HG03025 (cell line): ENCODE data around the gene HSPA12B.

Experiments
- ATAC-seq: cut with Tn5 transposase; IDR thresholded peaks from one replicate; pipeline ENCODE4 v1.9.1; 2021; ENCODE audit warnings: mild to moderate bottlenecking, moderate library complexity; ENCODE audit not compliant: unreplicated experiment, low FRiP score

HSPA12B gene

DNA sequence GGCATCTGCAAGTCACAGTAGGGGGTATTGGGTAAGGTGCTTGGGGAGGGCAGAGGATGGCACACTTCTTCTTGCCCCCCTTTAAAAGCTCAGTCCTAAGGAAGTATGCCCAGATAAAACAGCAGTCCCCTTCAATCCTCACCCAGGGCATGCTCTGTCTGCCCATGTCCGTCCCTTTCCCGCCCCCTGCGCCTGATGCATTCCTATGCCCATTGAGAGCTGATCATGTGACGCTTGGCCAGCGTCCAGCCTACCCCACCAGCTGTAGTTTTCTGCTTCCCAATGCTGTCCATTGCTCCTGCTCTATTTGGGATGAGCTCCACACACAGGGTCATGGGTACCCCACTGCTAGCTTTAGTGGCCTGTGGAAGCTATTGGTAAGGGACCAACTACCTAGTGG lies 28.4 kb upstream of the HSPA12B start:
- no peak for ATAC-seq

DNA sequence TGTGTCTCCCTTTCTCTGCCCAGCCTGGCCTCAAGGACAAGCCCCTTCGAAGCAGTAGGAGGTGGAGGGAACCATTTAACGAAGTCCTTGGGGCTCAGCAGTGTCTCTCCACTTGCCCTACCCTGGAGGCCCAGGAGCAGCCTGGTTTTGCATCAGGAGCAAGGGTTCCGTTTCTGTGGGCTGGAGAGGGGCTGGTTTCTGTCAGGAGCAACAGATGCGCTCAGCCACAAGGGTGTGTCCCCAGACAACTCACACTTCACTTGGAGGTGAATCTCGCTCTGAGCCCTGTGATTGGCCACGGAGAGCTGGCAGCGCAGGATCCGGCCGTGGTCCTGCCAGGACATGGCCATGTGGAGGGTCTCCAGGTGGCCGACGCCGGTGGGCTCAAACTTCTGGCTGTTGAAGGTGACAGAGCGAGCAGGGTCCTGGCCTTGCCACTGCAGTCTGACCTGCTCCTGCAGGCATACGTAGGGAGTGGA lies 27.0 kb upstream of the HSPA12B start:
- no peak for ATAC-seq

DNA sequence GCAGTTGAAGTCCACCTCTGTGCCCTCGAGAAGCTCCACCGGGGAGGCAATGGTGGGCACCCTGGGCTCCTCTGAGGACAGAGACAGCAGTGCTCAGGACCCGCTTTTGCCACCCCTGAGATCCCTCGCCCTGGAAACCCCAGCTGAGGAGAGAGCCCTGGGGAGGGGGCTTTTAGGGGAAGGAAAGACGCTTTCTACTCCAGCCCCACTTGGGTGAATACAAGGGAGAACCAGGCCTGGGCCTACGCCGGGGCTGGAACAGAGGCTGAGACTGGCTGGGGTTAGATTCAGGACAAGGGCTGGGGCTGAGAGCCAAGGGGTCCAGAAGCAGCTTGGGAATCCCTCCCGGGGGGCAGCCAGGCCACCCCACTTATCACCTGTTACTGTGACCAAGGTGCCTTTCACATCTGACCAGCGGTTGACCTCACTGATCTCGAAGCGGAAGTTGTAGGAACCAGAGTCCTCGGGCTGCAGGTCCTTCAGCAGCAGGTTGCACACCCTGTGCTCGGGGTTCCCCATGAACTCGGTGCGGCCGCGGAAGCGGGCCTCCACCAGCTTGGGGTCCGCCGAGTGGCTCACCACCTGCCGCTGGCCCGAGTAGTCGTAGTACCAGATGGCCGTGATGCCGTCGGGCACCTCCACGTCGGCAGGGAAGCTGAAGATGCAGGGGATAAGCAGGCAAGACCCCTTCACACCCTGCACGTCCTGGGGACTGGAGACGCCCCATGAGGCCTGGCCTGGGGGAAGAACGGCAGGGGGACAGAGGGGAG lies 26.3 kb upstream of the HSPA12B start:
- ATAC-seq: no peak

DNA sequence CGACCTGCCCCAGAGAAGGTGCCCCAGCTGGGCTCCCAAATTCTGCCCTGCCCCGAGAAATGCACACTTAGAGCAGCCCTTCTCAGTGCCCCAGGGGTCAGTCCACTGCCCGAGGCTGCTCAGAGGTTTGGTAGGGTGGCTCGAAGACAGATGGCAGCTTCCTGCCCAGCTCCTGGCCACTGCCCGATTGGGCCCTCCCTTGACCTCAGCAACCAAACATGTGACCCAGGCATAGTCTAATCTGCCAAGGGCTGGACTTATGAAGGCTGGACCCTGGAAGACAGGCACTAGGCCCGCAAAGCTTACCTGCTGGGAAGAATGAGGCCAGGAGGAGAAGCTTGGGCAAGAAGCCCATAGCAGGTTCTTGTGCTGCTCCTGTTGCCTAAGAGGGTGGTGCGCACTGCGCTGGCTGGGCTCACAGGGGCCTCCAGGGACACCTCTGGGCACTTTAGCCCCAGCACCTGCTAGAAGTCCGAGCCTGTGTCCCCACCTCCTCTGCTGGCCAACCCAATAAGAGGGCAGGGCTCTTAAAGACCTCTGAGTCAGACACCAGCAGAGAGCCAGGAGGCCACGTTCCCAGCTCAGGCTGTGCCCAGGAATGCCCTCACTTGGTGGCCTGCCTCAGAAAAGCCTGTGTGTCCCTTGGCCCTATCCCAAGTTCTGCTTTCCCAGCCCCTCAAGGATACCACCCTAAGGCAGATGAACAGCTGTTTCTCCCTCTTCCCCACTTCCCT lies 25.5 kb upstream of the HSPA12B start:
- ATAC-seq: no peak

DNA sequence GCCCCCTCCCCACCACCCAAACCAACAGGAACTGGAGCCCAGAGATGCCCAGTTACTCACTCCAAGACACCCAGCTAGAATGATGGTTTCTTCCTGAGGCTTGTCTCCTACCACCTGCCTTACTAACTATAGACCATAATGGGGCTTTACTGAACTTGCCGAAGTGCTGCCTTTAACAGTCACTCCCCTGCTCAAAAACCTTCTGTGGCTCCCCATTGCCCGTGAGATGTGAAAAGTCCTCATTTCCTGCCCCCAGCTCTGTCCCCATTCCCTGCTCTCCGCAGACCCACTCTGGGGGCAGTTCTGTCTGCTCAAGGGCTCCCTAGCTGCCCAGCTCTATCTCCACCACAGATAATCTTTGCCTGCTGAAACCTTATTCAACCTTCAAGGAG lies 25.0 kb upstream of the HSPA12B start:
- no peak for ATAC-seq

DNA sequence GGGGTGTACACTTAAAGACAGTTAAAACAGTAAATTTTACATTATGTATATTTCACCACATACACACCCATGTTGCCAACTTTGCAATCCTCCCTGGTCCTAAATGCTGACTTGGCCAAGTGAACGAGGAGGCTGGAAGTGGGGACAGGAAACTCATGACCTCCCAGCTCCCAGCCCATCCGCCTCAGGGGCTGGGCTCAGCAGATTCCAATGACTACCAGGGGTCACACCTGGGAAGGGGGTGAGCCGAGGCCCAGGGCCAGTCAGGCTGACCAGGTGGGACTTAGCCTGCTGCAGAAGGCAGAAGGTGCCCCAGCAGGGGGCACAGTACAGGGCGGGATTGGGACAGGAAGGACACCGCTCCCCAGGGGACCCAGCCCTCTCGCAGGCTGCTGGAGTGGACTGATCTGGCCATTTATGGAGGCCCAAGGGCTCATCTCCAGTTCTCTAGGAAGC lies 22.4 kb upstream of the HSPA12B start:
- no peak for ATAC-seq

DNA sequence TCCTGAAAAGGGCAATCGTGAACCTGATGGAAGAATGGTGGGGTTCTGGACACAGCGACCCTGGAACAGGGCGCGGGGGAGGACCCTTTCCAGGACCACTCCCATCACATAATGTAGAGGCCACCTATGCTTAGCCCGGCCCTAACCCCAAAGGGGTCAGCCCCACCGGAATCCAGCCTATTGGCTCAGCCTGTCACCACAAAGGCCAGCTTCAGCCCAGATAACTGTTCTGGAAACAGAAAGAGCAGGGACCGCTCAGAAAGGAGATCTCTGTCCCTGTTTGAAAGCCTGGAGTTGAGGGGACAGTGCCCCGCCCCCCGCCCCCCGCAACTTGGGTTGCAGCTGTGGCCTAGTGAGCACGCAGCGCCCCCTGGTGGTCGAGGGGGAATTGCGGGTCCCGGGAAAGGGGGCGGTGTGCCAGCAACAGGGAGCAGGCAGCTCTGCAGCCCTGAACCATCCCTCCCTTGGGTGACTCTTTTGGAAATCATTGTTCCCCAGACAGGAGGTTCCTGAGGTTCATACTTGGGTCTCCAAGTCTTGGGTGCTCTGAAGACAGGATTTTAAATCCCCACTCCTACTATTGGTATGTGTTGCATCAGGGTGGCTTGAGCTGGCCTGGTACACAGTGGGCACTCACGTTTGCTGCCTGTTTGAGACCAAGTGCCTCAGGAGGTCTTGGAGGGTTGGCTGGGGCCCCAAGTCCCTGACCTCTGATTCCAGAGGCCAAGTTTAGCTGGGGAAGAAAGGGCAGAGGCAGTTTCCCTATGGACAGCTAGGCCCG lies 21.6 kb upstream of the HSPA12B start:
- ATAC-seq: no peak

DNA sequence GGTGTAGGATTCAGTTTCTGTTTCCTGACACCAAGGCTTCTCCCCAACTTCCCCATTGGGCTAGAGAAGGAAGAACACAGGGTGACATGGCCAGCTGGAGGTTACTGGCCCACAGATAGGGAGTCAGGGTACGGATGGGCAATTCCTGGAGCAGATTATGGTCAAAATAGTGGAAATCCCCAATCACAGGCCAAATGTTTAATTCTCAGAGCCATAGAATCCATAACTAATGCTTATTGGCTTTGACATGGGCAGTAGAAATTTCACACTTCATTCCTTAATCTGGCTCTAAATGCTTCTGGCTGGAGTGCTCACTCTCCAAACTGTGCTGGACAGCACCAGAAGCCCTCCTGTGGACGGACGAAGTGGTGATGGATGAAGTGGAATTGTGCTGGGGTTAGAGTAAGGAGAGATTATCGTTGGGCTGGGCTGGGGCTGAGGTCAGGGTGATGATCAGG lies 21.0 kb upstream of the HSPA12B start:
- no peak for ATAC-seq

DNA sequence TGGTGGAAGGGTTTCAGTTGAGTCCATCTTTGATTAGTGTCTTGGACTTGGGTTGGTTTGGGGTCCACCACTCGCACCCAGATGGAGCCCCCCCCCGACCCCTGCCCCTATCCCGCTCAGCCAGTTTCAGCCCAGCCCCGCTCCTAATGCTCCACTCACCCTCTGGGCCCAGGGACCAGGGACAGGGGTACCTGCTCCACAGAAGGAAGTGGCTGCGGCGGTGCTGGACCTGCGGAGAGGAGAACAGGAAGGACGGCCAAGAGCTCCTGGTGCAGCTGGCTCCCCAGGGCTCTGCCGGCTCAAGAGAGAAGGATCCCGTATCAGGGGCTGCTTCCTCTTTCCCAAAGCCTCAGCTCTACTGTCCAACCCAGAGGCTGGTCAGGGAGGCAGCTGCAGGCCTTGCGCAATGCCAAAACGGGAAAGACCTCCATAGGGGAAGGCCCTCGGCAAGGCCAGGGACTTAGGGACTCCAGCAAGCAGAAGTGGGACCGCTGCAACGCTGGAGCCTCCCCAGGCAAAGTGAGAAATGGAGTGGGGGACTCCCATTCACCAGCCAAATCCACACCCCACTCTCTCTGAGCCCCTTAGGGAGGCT lies 20.1 kb upstream of the HSPA12B start, which contains the start of gene SIGLEC1:
SIGLEC1 (minus strand) TSS at position 322 of the 595 bp plus-strand sequence. CDS start 5,472 bp downstream, outside the sequence.
- no peak for ATAC-seq

DNA sequence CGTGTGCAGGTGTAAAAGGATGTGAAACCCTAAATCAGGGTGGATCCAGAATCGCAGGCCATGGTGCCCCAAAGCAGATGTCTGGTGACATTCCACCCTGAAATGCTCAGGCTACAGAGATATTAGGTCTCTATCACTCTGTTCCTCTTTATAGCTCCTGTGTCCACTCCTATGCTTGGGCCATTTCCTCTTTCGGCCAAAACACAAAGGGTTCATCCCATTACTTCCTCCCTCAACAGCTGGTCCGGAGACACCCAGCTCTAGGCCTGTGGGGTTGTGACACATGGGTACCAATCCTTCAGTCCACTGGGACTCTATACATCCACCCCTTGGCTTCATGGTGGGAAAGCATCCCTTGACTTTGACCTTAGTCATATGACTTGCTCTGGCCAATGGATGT lies 18.4 kb upstream of the HSPA12B start:
- no peak for ATAC-seq

DNA sequence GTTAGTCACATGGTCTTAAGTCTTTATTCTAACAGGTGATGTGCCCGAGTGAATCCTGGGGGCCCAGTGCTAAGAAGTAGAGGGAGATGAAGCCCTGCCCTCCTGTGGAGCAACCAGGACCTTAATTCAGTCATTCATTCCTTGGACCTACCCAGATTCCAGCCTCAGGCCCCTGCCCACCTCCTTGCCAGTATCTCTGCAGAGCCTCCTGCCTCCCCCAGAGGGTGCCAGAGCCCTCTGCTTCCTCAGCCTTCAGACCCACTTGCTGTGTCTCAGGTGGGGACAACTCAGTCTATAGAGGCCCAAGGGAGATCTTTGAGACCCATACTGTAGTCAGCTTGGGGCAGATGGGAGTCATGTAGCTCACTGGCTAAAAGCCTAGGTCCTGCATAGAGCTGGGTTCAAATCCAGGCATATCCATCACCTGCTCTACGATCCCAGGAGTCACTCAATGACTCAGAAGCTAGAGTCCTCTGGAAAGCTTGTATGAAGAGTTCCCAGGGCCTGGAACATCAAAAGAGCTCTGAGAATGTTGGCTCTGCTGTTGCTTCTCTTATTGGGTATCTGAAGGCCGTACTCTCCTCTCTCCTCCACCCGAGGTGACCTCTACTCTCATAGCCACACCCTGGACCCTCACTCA lies 16.2 kb upstream of the HSPA12B start:
- ATAC-seq: no peak

DNA sequence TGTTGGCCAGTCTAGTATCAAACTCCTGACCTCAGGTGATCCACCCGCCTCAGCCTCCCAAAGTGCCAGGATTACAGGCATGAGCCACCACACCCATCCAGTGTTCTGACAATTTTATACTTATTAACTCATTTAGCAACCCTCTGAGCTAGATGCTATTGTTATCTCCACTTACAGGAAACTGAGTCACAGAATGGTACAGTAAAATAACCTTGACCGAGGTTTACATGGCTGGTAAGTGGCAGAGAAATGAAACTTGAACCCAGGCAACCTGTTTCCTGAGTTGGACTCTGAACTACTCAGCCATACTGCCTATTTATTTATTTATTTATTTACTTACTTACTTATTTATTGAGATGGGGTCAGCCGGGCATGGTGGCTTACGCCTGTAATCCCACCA lies 13.4 kb upstream of the HSPA12B start:
- no peak for ATAC-seq

DNA sequence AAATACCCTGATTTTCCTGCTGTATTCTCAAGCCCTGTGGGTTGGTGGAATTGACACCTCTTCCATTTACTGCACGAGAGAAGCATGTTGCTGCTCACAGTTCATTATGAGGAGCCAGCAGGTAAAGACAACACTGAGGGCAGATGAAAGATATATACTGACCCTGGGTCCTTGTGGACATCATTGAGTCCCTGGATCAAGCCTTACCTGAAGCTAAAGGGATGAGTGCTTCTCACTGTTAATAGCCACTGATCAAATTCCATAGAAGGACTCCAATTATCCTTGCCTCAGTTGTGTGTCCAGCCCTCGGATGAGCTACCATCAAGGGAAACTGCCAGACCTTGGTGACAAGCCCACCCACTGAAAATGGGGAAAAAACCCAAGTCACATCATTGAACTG lies 12.4 kb upstream of the HSPA12B start:
- ATAC-seq: no peak

DNA sequence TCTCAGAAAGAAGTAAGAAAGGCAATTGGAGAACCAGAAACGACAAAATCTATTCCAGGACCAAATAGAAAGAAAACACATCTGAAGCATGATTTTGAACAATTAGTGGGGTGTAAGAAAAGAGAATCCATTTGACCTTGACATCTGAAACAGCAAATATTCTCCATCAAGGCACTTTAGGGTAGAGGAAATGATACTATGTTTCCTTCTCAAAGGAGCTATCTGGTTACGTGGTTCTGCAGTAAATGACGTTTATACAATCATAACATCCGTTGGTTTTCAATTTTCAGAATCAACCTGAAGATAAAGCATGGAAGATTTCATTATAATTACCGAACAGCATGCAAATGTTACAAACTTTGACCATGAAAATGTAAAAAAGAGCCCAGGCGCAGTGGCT lies 11.9 kb upstream of the HSPA12B start:
- ATAC-seq: no peak

DNA sequence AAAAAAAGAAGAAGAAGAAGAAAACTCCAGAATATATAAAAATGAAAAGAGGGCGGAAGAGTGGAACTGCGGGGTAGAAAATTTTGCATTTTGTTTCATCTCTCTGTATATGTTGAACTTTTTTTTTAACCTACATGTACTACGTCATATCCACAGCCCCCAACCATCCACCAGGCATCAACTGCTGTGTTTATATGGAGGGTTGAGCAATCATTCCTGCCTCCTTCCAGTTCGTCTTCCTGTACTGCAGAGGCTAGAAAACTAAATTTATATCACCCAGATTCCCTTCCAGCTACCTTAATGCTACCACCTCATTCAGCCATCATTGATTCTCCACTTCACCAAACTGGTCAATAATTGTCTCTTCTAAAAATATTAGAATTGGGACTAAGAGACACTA lies 10.6 kb upstream of the HSPA12B start:
- ATAC-seq: no peak

DNA sequence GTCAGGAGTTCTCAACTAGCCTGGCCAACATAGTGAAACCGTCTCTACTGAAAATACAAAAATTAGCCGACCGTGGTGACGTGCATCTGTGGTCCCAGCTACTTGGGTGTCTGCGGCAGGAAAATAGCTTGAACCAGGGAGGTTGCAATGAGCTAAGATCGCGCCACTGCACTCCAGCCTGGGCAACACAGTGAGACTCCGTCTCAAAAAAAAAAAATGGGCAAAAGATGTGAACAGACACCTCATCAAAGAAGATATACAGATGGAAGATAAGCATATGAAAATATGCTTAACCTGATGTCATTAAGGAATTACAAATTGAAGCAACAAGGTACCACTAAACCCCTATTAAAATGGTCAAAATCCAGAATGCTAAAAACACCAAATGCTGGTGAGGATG lies 9.2 kb upstream of the HSPA12B start:
- ATAC-seq: no peak

DNA sequence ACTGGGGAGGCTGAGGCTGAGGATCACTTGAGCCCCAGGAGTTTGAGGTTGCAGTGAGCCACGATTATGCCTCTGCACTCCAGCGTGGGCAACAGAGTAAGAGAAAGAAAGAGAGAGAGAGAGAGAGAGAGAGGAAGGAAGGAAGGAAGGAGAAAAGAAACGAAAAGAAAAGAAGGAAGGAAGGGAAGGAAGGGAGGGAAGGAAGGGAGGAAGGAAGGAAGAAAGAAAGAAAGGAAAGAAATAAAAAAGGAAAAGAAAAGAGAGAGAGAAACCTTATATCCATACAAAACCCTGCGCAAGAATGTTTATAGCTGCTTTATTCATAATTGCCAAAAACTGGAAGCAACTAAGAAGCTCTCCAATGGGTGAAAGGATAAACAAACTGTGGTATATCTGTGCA lies 8.1 kb upstream of the HSPA12B start:
- ATAC-seq: no peak

DNA sequence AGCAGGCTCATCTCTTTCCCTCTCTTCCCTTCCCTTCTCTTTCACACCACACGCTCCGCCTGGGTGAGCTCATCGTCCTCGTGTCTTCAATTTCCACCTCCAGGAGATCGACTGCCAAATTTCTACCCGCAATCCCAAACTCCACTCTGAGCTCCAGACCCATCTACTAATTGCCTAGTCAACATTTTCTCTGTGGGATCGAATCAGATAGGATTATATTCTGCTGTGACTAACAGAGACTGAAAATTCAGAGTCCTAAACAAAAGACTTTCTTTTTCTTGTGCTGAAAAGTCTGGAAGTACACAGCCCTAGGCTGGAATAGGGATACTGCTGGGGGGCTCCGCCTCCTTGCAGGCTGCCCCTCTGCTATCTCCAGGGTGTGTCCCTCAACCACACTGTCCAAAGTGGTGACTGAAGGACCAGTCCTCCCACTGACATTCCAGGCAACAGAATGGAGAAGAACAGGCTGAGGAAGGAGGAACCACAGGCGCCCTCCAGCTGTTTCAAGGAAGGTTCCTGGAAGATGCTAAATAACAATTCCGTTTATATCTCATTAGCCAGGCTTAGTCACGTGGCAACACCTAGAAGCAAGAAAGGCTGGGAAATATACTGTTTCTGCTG lies 5.0 kb upstream of the HSPA12B start:
- no peak for ATAC-seq

DNA sequence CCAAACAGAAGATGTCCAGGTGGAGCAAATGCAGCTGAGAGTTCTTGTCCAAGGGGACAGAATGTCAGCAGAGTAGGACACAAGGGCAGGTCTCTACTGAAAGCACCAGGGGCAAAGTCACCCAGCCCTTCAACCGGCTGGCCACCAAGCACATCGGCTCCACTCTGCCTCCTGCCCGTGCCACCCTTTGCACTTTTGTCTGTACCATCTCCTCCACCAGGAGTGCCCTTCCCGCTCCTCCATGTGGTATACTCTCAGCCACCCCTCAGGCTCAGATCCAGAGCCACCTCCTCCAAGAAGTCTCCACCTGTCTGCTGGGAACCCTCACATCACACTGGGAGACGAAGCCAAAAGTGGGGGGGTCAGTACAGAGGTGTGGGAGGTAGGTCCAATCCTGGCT lies 4.1 kb upstream of the HSPA12B start:
- no peak for ATAC-seq

DNA sequence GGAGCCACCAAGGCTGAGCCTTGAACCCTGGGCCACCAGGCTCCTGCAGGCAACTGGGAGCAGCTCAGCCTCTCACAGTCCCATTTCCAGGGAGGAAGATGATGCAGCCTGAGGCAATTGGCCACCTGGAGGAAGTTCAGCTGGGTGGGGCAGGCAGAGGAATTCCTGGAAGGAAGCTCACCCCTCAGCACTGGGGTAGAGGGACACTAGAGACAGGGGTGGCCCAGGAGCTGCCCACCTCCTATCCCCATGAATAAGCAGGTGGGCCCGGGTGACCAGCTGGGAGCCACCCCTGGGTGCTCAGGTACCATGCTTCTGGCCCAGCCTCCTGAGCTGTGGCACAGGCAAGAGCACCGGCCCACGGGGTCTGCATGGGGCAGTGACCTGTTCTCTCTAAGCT lies 3.6 kb upstream of the HSPA12B start:
- ATAC-seq: no peak
